Liver (tissue), 9 donors: Measurements from ENCODE around the gene TCTN2. TPM values are rescaled to one million over a fixed set of nuclear protein-coding genes. Genes with fewer than 3 reads are reported as not detected.

Experiments used
- DNase-seq: peaks from one replicate; pipeline ENCODE4 v3.0.0-alpha.2; 2017; ENCODE audit warnings: low spot score
- H3K27ac ChIP-seq, 2 donors: one replicate each; pipeline ENCODE4 v1.7.0; 2013; ENCODE audit warnings: inconsistent platforms in 2 of 2, low read length in 2 of 2, control low read depth in 1 of 2, low read depth in 1 of 2, mild to moderate bottlenecking in 1 of 2
- H3K27me3 ChIP-seq, 4 donors: one replicate each; pipeline versions ENCODE4 v1.6.1 to v1.7.0; 2013; ENCODE audit warnings: low read length in 3 of 4, inconsistent platforms in 1 of 4, mild to moderate bottlenecking in 1 of 4, moderate library complexity in 1 of 4; ENCODE audit not compliant: control insufficient read depth in 4 of 4, insufficient read depth in 4 of 4
- H3K36me3 ChIP-seq, 4 donors: one replicate each; pipeline versions ENCODE4 v1.6.1 to v1.7.0; 2013; ENCODE audit warnings: low read length in 3 of 4, mild to moderate bottlenecking in 3 of 4, low read depth in 1 of 4, moderate library complexity in 1 of 4; ENCODE audit not compliant: control insufficient read depth in 4 of 4, insufficient read depth in 3 of 4
- H3K4me1 ChIP-seq, 4 donors: one replicate each; pipeline versions ENCODE4 v1.6.1 to v1.7.0; 2013; ENCODE audit warnings: low read length in 3 of 4, mild to moderate bottlenecking in 3 of 4, moderate library complexity in 1 of 4; ENCODE audit not compliant: control insufficient read depth in 4 of 4, insufficient read depth in 4 of 4
- H3K4me3 ChIP-seq, 3 donors: one replicate each; pipeline versions ENCODE4 v1.6.1 to v1.7.0; 2013; ENCODE audit warnings: low read length in 3 of 3, control low read depth in 1 of 3, low read depth in 1 of 3, mild to moderate bottlenecking in 1 of 3
- H3K9ac ChIP-seq, 2 donors: one replicate each; pipeline ENCODE4 v1.7.0; 2013; ENCODE audit warnings: low read length in 2 of 2, mild to moderate bottlenecking in 2 of 2, moderate library complexity in 2 of 2, control low read depth in 1 of 2, low read depth in 1 of 2
- H3K9me3 ChIP-seq, 4 donors: one replicate each; pipeline versions ENCODE4 v1.6.1 to v1.7.0; 2013; ENCODE audit warnings: low read length in 3 of 4; ENCODE audit not compliant: control insufficient read depth in 4 of 4
- ATF3 ChIP-seq: IDR thresholded peaks from 2 replicates; pipeline ENCODE4 v1.6.1; 2016; ENCODE audit warnings: antibody characterized with exemption
- EGR1 ChIP-seq, 2 donors: IDR thresholded peaks; 2 replicates each; pipeline ENCODE4 v1.6.1; 2016 to 2018; ENCODE audit warnings: antibody characterized with exemption in 2 of 2, low read depth in 2 of 2
- FOXA1 ChIP-seq: IDR thresholded peaks from 2 replicates; pipeline ENCODE4 v1.6.1; 2016; ENCODE audit warnings: antibody characterized with exemption
- GABPA ChIP-seq, 2 donors: IDR thresholded peaks in 1 of 2; conservative IDR thresholded peaks in 1 of 2; 2 replicates each; pipeline ENCODE4 v1.6.1; 2016; ENCODE audit warnings: antibody characterized with exemption in 2 of 2, mild to moderate bottlenecking in 1 of 2, moderate library complexity in 1 of 2
- HNF4A ChIP-seq, 2 donors: conservative IDR thresholded peaks; 2 replicates each; pipeline ENCODE4 v1.6.1; 2016; ENCODE audit warnings: antibody characterized with exemption in 2 of 2, mild to moderate bottlenecking in 2 of 2
- HNF4G ChIP-seq: IDR thresholded peaks from 2 replicates; pipeline ENCODE4 v1.6.1; 2016; ENCODE audit warnings: antibody characterized with exemption
- JUND ChIP-seq, 2 donors: IDR thresholded peaks; 2 replicates each; pipeline ENCODE4 v1.6.1; 2016; ENCODE audit warnings: antibody characterized with exemption in 2 of 2
- MAX ChIP-seq: IDR thresholded peaks from 2 replicates; pipeline ENCODE4 v1.6.1; 2016; ENCODE audit warnings: antibody characterized with exemption
- NR2F2 ChIP-seq: IDR thresholded peaks from 2 replicates; pipeline ENCODE4 v1.6.1; 2016; ENCODE audit warnings: antibody characterized with exemption
- RAD21 ChIP-seq, 2 donors: IDR thresholded peaks; 2 replicates each; pipeline ENCODE4 v1.6.1; 2016; ENCODE audit warnings: antibody characterized with exemption in 2 of 2, mild to moderate bottlenecking in 2 of 2
- RXRA ChIP-seq, 2 donors: IDR thresholded peaks; 2 replicates each; pipeline ENCODE4 v1.6.1; 2017 to 2018; ENCODE audit warnings: antibody characterized with exemption in 2 of 2, mild to moderate bottlenecking in 1 of 2
- SP1 ChIP-seq: IDR thresholded peaks from 2 replicates; pipeline ENCODE4 v1.6.1; 2018; ENCODE audit warnings: antibody characterized with exemption, mild to moderate bottlenecking
- TAF1 ChIP-seq: conservative IDR thresholded peaks from 2 replicates; pipeline ENCODE4 v1.6.1; 2016; ENCODE audit warnings: antibody characterized with exemption, mild to moderate bottlenecking
- YY1 ChIP-seq: IDR thresholded peaks from 2 replicates; pipeline ENCODE4 v1.6.1; 2016; ENCODE audit warnings: antibody characterized with exemption, mild to moderate bottlenecking
- WGBS: extraction: QIAGEN DNeasy Blood & Tissue Kit; methylation state at CpG from one replicate; pipeline ENCODE4 v1.1.7; 2013; 5-methylcytosine and 5-hydroxymethylcytosine counted together
- polyA plus RNA-seq, 2 donors: library from polyadenylated mRNA; stranded (reverse) in 1 of 2; unstranded in 1 of 2; fragments of 200-250 nt in 1 of 2; fragments of >200 nt in 1 of 2; fragmentation: Nextera tagmentation in 1 of 2; extraction: Ambion mirVana in 1 of 2; gene quantifications; one replicate each; pipeline versions ENCODE4 v1.2.1 to v1.2.3, GENCODE V29; 2013 to 2015
- total RNA-seq, 2 donors: library from RNA; depleted of rRNA; stranded (reverse); fragments of >200 nt; gene quantifications; one replicate each; pipeline ENCODE4 v1.2.3, GENCODE V29; 2014
- TF ChIP-seq, protein P1 (sequence below): IDR thresholded peaks from 2 replicates; pipeline ENCODE4 v1.6.1; 2016; ENCODE audit warnings: antibody characterized with exemption, mild to moderate bottlenecking
- TF ChIP-seq, protein P2 (sequence below): fragments of 150-350 bp; IDR thresholded peaks from 2 replicates; pipeline ENCODE4 v1.5.1; 2017; ENCODE audit warnings: improper control_type of control experiment, low read depth, low read length; ENCODE audit not compliant: missing input control
- TF ChIP-seq, protein P3 (sequence below): IDR thresholded peaks from 2 replicates; pipeline ENCODE4 v1.6.1; 2016; ENCODE audit warnings: antibody characterized with exemption
- donor health status: healthy.
- donor health status: healthy.
- donor health status: healthy.
- donor health status: healthy.
- donor health status: healthy.

Gene TCTN2
- total and polyA plus RNA-seq, 4 donors, result 0.38 to 1.9 (median 1.2) TPM

DNA sequence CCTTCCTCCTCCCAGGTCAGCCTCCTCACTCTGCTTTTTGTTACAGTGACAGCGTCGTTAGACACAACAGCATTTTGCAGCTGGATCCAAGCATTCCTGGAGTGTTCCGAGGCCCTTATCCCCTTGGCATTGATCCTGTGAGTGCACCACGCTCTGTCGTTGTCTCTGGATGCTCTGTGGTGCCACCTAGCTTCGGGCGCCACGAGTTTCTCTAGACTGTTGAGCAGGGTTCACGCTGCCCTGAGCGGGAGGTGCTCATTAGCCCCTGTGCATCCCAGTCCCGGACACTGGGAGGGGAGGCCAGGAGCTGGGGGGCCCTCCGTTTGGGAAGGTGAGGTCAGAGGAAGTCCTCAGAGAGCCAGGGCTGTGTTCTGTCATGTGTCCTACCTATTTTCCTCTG is 73.9 kb downstream of the TCTN2 start:
- H3K27ac ChIP-seq, result no peak overlapping the region
- H3K27me3 ChIP-seq, result no peaks in the 10 kb centered on the region
- 88% methylated on average over 12 of the region's 12 CpGs for WGBS
- no peak for DNase-seq
- no peak overlapping the region for H3K4me3 ChIP-seq
- no peaks in the 10 kb centered on the region for H3K4me1 ChIP-seq
- no peak overlapping the region for H3K9ac ChIP-seq
- H3K36me3 ChIP-seq, result peaks cover 8 to 45% (median 19%) of the 10 kb centered on the region in 4 donors
- H3K9me3 ChIP-seq, result no peaks in the 10 kb centered on the region
- no peak for TF ChIP-seq SP1
- no peak for TF ChIP-seq MAX

- Histone ChIP-seq H3K9ac (no peak overlapping the region), H3K27me3 (no peaks in the 10 kb centered on the region), H3K4me3 (no peak overlapping the region), H3K36me3 (peaks cover 3 to 49% (median 24%) of the 10 kb centered on the region in 4 donors), H3K4me1 (no peaks in the 10 kb centered on the region), H3K27ac (no peak overlapping the region), H3K9me3 (no peaks in the 10 kb centered on the region)
- 85% methylated on average over 5 of the region's 5 CpGs for WGBS
- TF ChIP-seq, protein P1, sequence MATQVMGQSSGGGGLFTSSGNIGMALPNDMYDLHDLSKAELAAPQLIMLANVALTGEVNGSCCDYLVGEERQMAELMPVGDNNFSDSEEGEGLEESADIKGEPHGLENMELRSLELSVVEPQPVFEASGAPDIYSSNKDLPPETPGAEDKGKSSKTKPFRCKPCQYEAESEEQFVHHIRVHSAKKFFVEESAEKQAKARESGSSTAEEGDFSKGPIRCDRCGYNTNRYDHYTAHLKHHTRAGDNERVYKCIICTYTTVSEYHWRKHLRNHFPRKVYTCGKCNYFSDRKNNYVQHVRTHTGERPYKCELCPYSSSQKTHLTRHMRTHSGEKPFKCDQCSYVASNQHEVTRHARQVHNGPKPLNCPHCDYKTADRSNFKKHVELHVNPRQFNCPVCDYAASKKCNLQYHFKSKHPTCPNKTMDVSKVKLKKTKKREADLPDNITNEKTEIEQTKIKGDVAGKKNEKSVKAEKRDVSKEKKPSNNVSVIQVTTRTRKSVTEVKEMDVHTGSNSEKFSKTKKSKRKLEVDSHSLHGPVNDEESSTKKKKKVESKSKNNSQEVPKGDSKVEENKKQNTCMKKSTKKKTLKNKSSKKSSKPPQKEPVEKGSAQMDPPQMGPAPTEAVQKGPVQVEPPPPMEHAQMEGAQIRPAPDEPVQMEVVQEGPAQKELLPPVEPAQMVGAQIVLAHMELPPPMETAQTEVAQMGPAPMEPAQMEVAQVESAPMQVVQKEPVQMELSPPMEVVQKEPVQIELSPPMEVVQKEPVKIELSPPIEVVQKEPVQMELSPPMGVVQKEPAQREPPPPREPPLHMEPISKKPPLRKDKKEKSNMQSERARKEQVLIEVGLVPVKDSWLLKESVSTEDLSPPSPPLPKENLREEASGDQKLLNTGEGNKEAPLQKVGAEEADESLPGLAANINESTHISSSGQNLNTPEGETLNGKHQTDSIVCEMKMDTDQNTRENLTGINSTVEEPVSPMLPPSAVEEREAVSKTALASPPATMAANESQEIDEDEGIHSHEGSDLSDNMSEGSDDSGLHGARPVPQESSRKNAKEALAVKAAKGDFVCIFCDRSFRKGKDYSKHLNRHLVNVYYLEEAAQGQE, result no peak
- DNase-seq, result no peak
Measured at GRCh38 chr12:123747309-123747708, 76.4 kb downstream of the TCTN2 start.

DNA sequence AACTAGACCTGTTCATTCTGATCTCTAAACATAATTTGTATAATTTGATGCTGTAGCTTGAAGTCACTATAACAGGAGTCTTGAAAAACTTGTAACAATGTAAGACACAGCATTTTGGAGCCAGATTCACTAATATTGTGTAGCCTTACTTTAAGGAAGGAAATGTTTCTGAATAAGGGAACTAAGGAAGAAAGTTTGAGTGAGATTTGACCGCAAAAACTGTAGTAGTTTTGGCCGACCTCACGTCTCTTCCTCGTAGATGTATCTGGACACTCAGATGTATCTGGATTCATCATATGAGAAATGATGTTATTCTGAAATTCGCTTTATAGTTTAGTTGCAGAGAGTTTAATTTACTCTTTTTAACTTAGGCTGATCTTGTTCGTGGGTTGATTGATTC is 77.2 kb downstream of the TCTN2 start:
- Histone ChIP-seq H3K27me3 (no peaks in the 10 kb centered on the region), H3K9ac (no peak overlapping the region), H3K4me3 (no peak overlapping the region), H3K36me3 (peaks cover 3 to 51% (median 22%) of the 10 kb centered on the region in 4 donors), H3K9me3 (no peaks in the 10 kb centered on the region), H3K27ac (no peak overlapping the region), H3K4me1 (no peaks in the 10 kb centered on the region)
- 89% methylated on average over 6 of the region's 6 CpGs for WGBS
- DNase-seq, result no peak
- TF ChIP-seq YY1 (no peak), TAF1 (no peak), HNF4A (conservative IDR thresholded peaks at IDR 0.05) (no peak), GABPA (IDR thresholded peaks at IDR 0.05 in 1 of 2, conservative IDR thresholded peaks at IDR 0.05 in 1 of 2) (no peak), RXRA (IDR thresholded peaks at IDR 0.05) (no peak), RAD21 (IDR thresholded peaks at IDR 0.05) (no peak), EGR1 (IDR thresholded peaks at IDR 0.05; ENCODE audit: low read depth in 2 of 2) (no peak), NR2F2 (no peak), JUND (IDR thresholded peaks at IDR 0.05) (no peak), MAX (no peak), HNF4G (no peak), SP1 (no peak), ATF3 (no peak), FOXA1 (no peak)
- TF ChIP-seq, protein P2, sequence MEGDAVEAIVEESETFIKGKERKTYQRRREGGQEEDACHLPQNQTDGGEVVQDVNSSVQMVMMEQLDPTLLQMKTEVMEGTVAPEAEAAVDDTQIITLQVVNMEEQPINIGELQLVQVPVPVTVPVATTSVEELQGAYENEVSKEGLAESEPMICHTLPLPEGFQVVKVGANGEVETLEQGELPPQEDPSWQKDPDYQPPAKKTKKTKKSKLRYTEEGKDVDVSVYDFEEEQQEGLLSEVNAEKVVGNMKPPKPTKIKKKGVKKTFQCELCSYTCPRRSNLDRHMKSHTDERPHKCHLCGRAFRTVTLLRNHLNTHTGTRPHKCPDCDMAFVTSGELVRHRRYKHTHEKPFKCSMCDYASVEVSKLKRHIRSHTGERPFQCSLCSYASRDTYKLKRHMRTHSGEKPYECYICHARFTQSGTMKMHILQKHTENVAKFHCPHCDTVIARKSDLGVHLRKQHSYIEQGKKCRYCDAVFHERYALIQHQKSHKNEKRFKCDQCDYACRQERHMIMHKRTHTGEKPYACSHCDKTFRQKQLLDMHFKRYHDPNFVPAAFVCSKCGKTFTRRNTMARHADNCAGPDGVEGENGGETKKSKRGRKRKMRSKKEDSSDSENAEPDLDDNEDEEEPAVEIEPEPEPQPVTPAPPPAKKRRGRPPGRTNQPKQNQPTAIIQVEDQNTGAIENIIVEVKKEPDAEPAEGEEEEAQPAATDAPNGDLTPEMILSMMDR, result no peak
- TF ChIP-seq, protein P3, sequence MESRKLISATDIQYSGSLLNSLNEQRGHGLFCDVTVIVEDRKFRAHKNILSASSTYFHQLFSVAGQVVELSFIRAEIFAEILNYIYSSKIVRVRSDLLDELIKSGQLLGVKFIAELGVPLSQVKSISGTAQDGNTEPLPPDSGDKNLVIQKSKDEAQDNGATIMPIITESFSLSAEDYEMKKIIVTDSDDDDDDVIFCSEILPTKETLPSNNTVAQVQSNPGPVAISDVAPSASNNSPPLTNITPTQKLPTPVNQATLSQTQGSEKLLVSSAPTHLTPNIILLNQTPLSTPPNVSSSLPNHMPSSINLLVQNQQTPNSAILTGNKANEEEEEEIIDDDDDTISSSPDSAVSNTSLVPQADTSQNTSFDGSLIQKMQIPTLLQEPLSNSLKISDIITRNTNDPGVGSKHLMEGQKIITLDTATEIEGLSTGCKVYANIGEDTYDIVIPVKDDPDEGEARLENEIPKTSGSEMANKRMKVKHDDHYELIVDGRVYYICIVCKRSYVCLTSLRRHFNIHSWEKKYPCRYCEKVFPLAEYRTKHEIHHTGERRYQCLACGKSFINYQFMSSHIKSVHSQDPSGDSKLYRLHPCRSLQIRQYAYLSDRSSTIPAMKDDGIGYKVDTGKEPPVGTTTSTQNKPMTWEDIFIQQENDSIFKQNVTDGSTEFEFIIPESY, result no peak
- TF ChIP-seq, protein P1, result no peak
